ENCODE data around the gene DDC.
"Not testable (repeated sequence)": the region's sequence is repeated elsewhere in the genome, so short reads cannot be mapped to it uniquely, and the experiment has no call there.

Gene DDC

DNA sequence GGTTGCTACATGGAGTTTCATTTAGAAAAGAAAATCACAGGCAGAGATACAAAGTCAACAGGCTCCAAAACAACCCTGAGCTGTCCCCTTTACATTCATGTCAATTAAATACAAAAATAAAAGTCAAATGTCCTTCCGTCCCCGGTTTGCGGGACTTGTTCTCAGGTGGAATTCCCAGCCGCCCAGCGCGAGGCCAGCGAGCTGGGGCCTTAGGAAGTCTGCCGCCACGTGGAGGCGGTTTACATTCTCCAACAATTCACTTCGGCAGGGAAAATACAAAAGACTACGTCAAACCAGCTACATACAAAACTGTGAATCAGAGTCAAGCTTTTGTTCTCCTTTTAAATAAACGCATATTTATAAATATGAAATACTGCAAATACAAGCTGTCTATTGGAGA is 25.3 kb upstream of the DDC start:
- no peak for DNase-seq

GRCh38 chr7:50589364-50589763 is 24.2 kb upstream of the DDC start:
- DNase-seq = no peak

DNA sequence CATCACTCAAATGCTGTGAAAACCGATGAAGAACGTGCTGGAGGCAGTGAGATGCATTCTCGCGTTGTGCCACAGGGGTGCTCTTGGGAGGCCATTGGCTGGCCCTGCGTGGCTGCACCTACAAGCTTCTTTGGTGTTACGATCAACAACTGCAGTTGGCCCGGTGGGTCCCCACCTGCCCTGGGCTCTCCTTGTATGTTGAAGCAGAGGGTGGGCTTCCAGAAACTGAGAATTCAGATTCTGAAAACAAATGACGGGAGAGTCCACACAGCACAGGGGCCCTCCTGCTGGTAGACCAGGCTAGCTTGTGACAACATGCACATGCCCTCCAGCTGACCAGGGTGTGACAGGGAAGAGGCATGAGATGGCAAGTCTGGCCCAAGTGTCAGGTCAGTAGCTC is 23.7 kb upstream of the DDC start:
- DNase-seq = no peak

DNA sequence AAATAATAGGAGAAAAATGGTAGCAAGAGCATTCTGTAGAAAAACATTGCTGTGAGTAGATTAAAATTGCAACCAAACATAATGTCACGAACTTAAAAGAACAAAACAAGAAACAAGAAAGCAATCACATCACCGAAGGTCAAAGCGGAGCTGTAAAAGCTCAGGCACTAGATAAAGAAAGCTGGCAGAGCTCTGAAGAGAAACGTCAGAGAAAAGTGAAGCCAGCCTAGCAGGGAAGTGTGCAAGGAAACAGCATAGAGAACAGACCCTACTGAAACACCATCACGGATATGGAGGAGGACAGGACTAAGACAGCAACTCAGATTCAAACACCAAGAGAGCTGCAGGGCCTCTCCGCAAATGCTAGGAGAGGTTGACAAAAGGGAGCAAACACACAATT is 22.5 kb upstream of the DDC start:
- DNase-seq = no peak

GRCh38 chr7:50584793-50585408 is 19.7 kb upstream of the DDC start:
- DNase-seq = no peak

DNA sequence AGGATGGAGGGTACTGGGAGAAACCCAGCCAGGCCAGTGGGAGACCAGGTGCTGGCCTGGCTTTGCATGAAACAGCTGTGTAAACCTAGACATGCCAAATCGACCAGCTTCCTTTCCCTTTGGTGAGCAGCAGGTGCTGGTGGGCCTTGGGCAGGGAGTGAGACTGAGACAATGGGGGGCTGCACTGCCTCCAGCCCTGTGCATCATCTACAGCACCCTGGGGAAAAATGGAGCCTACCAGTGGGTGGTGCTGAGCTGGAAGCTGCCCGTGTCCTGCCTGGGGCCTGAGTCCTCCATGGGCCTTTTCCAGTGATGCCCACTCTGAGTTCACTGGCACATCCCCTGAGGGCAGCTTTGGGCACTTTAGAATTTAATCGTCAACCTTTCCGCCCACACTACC is 19.2 kb upstream of the DDC start:
- no peak for DNase-seq

GRCh38 chr7:50583295-50583694 is 18.1 kb upstream of the DDC start:
- not testable (repeated sequence) for DNase-seq

DNA sequence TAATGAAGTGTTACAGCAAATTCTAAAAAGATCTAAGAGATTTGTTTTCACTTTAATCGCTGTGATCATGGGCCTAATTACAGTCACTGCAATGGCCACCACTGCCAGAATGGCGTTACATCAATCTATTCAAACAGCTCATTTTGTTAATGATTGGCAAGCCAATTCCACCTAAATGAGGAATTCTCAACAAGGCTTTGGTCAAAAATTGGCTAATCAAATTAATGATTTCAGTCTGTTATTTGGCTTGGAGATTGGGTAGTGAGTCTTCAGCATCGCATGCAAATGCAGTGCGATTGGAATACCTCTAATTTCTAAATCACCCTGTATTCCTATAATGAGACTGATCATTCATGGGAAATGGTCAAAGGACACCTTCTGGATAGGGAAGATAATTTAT is 17.1 kb upstream of the DDC start:
- DNase-seq = not testable (repeated sequence)

GRCh38 chr7:50580666-50581065 is 15.5 kb upstream of the DDC start:
- not testable (repeated sequence) for DNase-seq

- no peak for DNase-seq
Observed at GRCh38 chr7:50580057-50580456, 14.9 kb upstream of the DDC start.

GRCh38 chr7:50578105-50578504 is 12.9 kb upstream of the DDC start:
- DNase-seq = not testable (repeated sequence)

- DNase-seq = no peak
Observed at GRCh38 chr7:50577569-50577968, 12.4 kb upstream of the DDC start.

DNA sequence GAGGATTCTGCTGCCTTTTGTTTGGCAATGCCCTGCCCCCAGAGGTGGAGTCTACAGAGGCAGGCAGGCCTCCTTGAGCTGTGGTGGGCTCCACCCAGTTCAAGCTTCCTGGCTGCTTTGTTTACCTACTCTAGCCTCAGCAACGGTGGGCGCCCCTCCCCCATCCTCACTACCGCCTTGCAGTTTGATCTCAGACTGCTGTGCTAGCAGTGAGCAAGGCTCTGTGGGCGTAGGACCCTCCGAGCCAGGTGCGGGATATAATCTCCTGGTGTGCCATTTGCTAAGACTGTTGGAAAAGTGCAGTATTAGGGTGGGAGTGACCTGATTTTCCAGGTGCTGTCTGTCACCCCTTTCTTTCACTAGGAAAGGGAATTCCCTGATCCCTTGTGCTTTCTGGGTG is 11.2 kb upstream of the DDC start:
- DNase-seq = not testable (repeated sequence)

DNA sequence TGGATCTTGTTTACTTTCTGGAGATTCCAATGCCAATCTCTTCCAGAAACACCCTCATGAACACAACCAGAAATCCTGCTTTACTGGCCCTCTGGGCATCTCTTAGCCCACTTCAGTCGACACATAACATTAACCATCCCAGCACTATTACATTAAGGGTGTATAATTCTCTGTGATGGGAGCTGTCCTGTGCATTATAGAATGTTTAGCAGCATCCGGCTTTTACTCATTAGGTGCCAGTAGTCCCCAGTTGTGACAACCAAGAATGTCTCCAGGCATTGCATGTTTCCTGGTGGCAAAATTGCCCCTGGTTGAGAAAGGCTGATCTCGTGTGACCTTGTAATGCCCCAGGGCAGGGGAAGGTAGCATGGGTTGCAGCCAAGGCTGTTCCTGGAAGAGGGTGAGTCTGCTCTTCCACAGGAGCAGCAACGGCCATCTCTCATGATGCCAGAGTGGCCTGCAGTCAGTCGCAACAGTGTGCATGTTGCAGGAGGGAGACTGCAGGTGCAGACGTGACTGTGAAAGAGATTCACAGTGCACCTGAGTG is 2.6 kb upstream of the DDC start:
- DNase-seq = no peak

- DNase-seq = no peak
Observed at GRCh38 chr7:50565977-50566376, 772 bp upstream of the DDC start.

DNA sequence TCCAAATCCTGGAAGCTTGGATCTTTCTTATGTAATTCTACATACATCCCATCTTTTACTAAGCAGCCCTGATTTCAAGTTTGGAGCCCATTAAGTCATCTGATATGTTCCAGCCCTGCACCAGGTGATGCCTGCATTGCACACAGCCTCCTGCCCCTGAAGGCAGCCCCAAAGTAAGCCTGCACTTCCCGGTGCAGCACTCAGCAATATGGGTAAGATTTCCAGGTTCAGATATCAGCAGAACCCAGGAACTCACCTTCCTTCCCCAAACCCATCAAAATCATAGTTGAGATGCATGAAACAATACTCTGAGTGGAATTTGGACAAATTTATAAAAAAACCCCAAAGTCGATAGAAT is 333 bp upstream of the DDC start:
- no peak for DNase-seq

- DNase-seq = no peak
Observed at GRCh38 chr7:50564171-50564570, 1.0 kb downstream of the DDC start.

DNA sequence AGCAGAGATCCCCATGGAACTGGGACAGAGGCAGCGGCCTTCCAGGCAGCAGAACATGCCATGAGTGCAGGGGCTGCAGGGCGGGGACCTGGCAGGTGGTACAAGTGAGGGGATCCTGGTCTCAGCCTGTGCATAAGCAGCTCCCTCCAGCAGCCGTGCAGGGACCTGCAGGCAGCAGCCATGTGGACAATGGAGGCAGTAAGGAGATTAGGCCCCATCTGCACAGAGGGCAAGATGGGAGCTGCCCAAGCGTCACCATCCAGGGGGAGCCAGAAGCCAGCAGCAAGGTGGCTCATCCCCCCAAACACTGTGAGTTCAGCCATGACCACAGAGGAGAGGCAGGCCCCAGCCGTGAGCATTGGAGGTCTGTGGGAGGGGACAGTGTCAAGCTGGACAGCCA is 3.1 kb downstream of the DDC start:
- no peak for DNase-seq

GRCh38 chr7:50560865-50561351 is 4.3 kb downstream of the DDC start:
- no peak for DNase-seq

DNA sequence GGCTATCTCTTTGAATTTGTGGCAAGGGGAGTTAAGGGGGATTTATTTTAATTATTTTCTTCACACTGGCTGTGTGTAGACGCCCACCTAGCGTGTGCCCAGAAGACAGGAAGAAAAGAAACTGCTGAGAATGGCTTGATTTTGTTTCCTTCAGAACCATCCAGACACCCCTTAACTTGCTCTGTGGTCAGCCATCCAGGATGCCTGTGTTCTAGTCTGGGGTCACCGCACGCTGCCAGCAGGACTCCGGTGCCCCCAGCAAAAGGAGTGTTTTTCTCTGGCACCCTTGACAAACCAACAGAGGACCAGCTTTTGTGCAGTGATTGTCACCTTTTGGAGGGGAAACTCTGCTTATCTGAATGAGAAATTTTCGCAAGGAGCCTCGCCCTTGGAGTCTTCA is 5.3 kb downstream of the DDC start:
- no peak for DNase-seq

- DNase-seq = no peak
Observed at GRCh38 chr7:50558294-50559053, 6.7 kb downstream of the DDC start.

DNA sequence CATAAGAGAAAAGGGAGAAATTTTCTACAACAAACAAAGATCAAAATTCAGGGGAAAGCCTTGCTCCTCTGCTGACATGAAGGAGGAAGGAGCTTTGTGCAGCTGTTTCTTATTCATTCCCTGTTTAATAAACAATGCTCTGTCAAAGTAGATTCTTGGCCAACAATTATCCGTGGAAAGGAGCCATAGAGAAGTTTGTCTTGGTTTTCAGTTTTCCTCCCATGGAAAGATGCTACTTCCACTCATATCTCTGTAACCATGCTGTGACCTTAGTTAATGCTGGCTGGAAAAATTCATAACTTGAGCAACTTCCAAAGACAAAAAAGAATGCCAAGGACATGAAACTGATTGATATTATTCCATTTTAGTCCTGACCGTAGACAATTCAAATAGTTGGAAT is 8.1 kb downstream of the DDC start:
- no peak for DNase-seq

Measured in nucleus accumbens (tissue), 56 donors.